C4-2B (cell line): Measurements from ENCODE around the gene GNA15.

Experiments used
- CTCF ChIP-seq: fragments of 450-650 bp; conservative IDR thresholded peaks from 2 replicates; pipeline ENCODE4 v1.5.1; 2017; ENCODE audit warnings: mild to moderate bottlenecking
- ZFX ChIP-seq: fragments of 450-650 bp; IDR thresholded peaks from 2 replicates; pipeline ENCODE4 v1.6.1; 2017

GRCh38 chr19:3114811-3115210 lies 21.0 kb upstream of the GNA15 start:
- no peak for TF ChIP-seq CTCF
- no peak for TF ChIP-seq ZFX
